Nephron (organoid): Measurements from ENCODE around the gene PTDSS2.

Source experiments
- H3K27ac Mint-ChIP-seq, 3 experiments: 2 replicates each; pipeline ENCODE4 v1.8.0; 2020; ENCODE audit warnings: mixed read lengths in 3 of 3, mild to moderate bottlenecking in 2 of 3, moderate library complexity in 1 of 3
- H3K27me3 Mint-ChIP-seq: 2 replicates; pipeline ENCODE4 v1.8.0; 2021; ENCODE audit warnings: low read depth, mild to moderate bottlenecking, moderate library complexity, mixed read lengths
- H3K36me3 Mint-ChIP-seq: 2 replicates; pipeline ENCODE4 v1.8.0; 2020; ENCODE audit warnings: low read depth, mixed read lengths
- H3K4me1 Mint-ChIP-seq: 2 replicates; pipeline ENCODE4 v1.8.0; 2020; ENCODE audit warnings: mixed read lengths
- H3K4me3 Mint-ChIP-seq, 3 experiments: 2 replicates each; pipeline ENCODE4 v1.8.0; 2020; ENCODE audit warnings: mild to moderate bottlenecking in 3 of 3, mixed read lengths in 3 of 3, moderate library complexity in 2 of 3
- H3K9me3 Mint-ChIP-seq: 2 replicates; pipeline ENCODE4 v1.8.0; 2020; ENCODE audit warnings: mixed read lengths
- CTCF ChIP-seq, 3 experiments: fragments of 200-600 bp; sonication (generic); IDR thresholded peaks; one replicate each; pipeline ENCODE4 v1.5.0; 2021; ENCODE audit warnings: antibody characterized with exemption in 3 of 3; ENCODE audit not compliant: unreplicated experiment in 3 of 3

Gene PTDSS2

GRCh38 chr11:539971-540481, 89.9 kb downstream of the PTDSS2 start:
- Mint-ChIP-seq H3K36me3 (no peaks in the 10 kb centered on the region), H3K9me3 (no peaks in the 10 kb centered on the region), H3K27ac (no peak overlapping the region), H3K4me3 (no peak overlapping the region), H3K27me3 (peaks cover 23% of the 10 kb centered on the region), H3K4me1 (peaks cover 4% of the 10 kb centered on the region)
- no peak for TF ChIP-seq CTCF (IDR thresholded peaks at IDR 0.05; ENCODE audit: unreplicated experiment in 3 of 3)
